GM21528 (cell line): ENCODE results near the gene PID1.

ENCODE experiments used
- ATAC-seq: cut with Tn5 transposase; IDR thresholded peaks from one replicate; pipeline ENCODE4 v1.9.1; 2021; ENCODE audit warnings: mild to moderate bottlenecking, moderate library complexity; ENCODE audit not compliant: unreplicated experiment, low FRiP score

PID1 gene

DNA sequence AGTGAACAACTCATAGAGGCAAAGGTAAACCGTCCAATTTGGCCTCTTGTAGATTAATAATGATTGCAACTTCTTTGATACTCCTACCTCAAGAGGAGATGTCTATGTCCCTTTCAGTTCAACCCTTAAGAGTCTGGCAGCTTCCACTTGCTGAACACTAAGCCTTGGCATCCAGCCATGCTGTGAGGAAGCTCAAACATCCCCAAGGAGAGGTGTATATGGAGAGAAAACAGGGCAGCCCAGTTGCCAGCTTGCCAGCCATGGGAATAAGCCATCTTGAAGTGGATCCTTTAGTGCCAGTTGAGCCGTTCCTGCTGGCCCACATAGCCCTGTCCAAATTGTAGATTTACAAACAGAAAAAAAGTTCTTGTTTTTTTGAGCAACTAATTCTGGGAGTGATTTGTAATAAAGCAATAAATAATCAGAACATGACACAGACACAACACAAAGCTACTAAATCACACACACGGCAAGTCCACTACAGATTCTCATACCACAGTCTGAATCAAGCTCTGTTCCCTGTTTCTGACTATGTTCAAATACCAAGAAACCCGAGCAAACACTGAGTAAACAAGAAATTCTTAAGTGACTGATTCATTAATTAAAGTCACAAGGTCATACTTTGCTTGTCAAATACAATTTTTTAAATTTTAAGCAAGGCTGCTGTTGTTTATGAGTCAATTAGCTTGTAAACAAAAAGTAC is 96.1 kb downstream of the PID1 start:
- ATAC-seq, result no peak

DNA sequence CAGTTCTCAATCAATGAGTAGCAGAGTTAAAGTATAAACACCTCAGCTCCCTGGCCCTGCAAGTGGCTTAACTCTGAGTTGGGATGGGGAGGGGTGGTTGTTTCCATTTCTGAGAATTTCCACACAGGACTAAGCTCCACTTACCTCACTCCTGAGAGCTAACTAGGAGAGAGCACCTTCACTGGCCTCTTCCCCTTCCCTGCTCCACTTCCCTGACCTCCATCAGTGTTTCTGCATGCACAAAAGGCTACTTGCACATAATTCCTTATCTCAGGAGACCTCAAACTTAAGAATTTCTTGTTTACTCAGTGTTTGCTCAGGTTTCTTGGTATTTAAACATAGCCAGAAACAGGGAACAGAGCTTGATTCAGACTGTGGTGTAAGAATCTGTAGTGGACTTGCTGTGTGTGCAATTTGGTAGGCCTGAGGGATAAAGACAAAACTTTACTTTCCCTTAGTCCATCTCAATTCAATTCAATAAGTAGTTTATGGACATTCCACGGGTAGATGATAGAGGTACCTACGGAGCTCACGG is 97.2 kb downstream of the PID1 start:
- ATAC-seq, result no peak

DNA sequence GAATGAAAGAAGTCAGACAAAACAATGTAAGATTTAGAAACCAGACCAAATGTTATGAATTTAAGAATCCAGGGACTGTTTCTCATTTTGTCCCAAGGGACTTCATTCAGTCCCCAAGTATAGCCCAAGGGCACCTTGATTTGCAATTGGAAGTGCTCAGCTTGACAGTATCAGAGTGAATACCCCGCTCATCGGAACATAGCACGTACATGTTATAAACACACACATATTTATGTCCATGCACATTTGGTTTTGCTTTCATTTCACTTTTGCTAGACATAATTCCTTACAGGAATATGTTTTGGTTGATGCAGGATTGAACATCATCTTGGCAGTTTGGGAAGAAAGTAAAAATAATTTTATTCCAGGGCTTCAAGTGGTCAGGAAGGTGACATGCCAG is 100.2 kb downstream of the PID1 start:
- no peak for ATAC-seq

DNA sequence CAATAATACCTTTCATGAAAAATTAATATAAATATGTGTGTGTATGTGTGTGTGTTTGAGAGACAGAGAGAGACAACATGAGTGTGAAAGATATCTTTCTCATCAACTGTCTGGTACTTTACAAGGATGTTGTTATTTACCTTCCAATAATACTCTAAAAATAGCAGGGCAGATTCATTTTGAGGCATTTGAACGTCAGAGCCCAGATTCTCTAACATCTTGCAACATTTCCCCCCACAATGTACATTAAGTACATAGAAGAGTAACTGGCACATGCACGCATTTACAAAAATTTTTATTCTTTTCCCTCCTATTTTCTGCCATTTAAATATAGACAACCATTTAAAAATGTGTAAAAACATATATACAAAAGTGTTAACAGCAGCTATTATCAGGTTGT is 100.9 kb downstream of the PID1 start:
- ATAC-seq, result no peak

DNA sequence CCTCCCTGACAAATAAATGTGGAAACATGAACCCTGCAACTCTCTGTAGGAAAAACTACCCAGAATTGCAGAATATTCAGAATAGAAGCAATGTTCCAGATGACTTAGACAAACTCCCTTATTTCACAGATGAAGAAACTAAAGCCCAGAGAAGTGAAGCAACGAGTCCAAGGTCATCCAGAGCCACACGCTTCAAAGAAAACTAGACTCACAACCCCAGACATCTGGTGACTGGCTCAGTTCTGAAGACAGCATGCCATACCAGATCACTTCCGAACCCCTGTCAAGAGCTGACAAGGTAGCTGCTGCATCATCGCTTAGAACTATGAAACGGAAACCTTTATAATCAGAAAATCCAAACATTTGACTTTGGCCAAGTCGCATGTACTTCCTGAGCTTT is 101.3 kb downstream of the PID1 start:
- ATAC-seq, result no peak

DNA sequence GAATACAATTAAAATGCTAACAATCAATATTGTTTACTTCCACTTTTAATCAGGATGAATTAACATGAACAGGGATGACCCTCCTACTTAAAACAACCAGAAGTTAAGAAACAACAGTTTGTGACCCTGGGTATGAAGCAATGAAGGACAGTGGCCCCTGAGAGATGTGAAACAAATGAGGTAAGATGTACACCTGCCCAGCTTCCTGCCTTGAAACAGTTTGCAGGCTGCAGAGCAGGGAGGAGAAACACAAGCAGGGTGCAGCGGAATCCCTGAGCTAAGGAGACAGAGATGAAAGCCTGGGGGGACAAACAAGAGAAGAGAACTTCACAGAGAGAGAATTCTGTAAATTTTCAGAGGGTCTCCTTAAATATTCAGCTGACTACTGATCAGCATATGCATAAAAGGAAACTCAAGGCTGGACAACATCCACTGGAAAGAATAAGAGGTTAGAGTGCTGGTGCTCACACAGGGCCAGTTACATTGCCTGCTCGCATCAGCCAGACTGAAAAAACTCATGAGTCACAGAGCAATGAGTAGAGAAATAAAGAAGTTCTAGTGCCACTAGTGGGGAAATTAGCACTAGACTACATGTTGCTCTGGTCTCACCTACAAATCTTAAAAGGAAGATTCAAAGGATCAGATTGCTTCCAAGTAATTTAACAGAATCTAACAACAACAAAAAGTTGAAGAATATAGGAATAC is 106.4 kb downstream of the PID1 start:
- ATAC-seq, result no peak

DNA sequence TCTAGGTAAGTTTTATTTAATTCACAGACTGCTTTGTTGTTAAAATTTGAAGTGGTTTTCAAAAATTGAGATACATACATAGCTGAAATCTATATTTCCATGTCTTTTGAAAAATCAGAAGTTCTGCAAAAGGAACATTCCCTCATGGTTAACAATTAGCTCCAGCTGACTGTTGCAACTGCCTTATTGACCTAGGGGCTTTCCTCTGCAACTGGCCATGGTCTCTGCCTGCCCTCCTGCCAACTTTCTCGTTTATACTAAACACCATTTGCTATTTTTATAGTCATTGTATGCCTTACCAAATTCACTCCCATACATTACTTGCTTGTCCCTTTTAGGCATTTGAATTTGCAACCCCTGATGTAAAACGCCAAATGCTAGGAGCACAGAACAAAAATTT is 107.2 kb downstream of the PID1 start:
- ATAC-seq, result no peak

DNA sequence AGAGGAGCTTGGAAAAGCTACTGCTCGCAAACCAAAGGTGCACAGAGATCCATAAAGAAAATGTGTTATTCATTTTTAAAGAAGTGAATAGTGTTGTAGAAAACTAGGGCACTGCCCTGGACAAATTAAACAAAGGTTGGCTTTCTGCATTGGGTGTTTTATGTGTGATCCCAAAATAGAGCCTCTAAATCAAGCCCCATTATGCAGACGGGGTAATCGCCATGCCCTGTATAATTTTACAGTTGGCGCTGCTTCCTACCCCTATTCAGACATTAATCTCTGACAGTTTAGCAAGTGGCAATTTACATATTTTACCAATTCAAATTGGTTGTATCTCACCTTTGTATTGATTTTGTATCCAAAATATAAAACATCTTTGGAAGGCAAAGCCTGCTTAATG is 109.1 kb downstream of the PID1 start:
- ATAC-seq, result no peak

DNA sequence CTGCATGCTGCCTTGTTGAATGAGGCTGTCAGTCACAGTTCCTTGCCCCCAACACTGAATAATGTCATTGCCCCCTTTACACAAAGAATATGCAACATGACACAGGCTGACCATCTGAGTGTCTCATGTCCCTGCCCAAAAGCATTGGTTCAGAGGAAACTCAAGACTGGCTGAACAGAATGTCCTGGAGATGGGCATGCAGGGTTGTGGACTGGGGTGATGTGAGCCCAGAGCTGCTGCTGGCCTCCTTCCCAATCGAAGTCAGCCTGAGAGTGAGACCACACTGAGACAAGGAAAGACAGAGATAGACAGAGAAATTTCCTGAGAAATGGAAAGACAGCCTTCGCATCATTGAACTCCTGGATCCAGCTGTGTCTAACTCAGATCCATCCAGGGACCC is 110.1 kb downstream of the PID1 start:
- ATAC-seq, result no peak

DNA sequence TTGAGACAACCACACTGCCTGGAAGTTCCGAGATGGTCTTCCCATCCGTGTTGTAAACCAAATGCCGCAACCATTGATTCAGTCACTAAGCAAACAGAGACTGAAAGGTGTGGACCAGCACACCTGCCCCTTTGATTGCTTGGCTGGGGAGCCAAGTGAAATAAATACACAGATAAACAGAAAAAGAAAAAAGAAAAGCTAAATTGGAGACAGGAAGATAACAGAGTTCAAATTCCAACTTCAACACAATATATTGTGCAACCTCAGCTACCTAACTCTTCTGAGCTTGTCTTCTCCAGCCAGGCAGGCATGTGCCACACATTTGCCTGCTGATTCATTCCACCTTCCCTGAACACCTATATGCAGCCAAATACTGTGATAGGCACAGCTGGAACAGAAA is 110.9 kb downstream of the PID1 start:
- ATAC-seq, result no peak

DNA sequence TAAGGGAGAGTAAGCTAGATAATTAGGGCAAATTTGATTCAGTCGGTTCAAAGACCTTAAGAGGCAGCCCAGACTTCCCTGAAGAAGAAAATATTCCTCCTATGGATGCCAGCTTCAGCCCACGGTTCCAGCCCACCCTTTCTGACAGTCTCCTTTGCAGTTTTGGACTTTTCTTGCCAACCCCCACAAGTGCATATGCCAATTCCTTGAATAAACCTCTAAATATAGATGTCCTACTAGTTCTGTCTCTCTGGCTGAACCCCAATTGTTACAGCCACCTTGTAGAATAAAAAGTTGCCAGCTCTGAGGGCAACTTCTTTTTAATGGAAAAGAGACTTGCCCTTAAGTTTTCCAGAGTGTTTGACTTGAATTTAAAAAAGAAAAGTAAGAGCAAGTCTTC is 111.7 kb downstream of the PID1 start:
- ATAC-seq, result no peak

DNA sequence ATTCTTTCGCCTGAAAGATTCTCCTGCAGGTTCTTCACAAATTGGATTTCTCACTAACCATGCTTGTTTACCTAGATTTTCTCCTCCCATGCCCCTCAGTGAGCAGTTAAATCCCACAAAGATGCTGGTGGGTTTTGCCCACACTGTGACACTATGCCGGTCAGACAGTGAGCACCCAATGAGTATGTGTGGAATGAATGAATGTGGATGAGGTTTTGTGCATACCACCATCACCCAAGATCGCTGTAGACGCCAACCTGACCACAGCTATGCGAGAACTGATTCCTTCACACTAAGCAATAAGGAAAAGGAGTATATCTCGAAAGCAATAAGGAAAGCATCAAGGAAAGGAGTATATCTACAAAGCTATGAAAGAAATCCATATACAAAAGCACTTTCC is 116.7 kb downstream of the PID1 start:
- ATAC-seq, result no peak

DNA sequence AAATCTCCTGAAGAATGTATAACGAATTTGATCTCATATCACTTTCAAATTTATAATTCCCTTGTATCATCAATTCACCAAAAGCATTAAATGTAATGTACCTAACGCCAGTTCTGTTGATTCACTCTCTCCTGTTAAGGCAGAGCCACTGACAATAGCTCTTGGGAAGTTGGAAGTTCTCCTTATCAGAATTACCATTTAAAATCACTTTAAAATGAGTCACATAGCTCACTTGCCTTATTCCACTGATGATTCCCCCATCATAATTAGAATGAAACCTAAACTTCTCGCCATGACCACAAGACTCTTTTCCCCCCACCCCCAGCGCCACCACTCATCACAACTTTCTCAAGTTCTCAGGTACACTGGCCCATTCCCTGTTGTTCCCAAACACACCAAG is 117.1 kb downstream of the PID1 start:
- no peak for ATAC-seq

DNA sequence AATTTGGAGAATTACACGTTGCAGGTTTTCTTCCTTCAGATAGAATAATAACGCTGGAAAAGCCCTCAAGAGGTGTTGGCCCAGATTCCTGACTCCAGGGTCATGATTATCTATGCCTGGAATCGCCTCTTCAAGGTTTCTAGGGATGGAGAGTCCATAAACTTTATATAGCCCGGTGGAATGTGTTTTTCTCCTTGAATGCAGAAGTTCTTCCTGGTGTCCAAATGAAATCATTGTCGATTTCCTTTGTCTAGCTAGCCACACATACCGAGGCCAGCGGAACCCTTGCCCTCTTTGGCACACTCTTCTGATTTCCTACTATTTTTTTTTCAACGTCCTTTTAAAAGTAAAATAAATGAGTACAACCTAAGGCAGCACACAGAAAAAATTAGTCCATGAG is 117.8 kb downstream of the PID1 start:
- ATAC-seq, result no peak

DNA sequence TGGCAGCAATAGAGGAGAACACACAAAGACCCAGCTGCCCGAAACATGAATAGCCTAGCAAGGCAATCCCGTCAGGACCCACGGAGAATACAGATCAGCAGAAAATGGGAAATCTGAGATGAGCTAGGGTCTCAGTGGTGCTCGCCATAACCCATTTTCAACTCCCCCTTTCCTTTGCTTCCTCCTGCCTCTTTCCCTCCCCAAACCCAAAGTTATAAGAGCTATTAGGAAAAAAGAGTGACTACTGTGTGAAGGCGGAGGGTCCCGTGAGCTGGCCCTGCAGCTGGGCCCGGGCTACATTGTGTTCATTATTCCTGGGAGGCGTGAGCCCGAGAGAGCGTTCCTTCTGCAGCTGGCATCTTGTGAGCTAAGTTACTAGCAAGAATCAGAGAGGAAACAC is 118.4 kb downstream of the PID1 start:
- no peak for ATAC-seq

DNA sequence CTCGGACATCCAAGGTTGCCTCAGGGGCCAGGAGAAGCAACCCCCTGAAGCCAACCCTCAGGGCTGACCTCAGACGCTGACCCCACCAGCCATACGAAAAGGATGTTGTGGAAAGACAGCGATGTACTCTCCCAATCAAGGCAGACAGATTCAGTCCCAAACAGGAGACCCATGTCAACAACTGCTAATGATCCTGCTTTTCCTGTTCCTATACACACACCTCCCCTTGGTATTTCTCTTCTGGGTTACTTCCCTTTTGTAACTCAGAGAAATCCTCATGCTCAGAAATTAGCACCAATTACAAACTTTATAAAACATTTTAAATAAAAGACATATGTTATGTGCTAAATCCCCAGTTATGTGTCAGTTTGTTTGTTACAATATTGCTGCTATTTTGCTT is 120.8 kb downstream of the PID1 start:
- ATAC-seq, result no peak

DNA sequence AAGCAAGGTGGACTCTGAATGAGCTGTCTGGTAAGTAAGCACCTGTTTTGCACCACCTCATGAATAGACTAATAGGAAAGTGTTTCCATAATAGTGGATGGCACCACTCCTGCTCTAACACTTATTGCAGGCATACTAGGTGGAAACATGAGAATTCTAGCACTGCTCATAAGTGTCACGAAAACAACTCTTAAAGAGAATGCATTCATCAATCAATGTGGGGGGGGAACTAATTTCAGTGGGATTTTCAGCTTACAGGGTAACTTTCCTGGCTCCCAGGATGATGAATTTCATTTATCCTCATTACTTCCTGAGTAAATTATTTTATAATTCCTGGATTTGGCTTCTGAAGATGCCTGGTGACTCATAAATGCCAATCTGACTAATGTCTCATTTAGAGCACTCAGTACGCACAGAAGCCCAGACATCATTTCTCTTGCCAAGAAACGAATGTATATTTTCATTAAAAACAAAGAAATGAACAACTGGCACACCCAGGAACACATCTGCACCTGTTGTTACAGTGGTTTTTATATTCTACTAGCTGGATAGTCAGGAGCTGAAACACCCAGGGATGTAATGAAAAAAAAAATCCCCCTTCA is 129.6 kb downstream of the PID1 start:
- ATAC-seq, result no peak

DNA sequence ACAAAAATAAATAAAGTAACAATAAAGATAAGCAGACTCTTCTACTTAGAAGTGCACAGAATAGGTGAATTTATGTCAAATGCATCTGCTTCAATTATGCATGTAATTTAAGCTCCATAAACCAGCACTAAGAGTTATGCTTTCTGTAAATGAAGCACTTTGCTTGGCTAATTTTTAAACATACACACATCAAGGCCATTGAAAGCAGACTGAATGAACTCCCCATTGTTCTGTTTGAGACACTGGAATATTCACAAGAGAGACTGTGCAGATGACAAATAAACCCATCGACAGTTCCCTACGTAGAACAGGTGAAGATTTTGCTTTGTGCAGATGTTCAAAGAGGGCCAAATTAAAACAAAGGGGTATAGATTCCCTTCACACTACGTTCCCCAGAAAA is 133.4 kb downstream of the PID1 start:
- ATAC-seq, result no peak

DNA sequence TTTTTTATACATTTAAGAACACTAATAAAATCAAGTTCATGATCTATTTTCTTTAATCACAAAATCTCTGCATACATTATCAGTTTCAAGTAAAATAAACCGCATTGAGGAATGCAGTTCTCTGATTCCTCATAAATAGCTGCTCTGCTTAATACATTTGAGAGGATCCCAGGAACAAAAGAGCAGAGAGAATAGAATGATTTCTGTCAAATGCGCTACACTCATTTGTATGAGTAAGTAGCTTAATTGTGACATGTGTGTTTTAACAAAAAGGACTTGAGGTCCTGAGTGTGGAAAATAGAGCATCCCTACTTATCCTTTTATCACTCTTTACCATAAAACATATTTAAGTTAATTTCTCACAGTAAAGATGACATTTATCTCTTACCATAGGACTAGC is 134.0 kb downstream of the PID1 start:
- ATAC-seq, result no peak

DNA sequence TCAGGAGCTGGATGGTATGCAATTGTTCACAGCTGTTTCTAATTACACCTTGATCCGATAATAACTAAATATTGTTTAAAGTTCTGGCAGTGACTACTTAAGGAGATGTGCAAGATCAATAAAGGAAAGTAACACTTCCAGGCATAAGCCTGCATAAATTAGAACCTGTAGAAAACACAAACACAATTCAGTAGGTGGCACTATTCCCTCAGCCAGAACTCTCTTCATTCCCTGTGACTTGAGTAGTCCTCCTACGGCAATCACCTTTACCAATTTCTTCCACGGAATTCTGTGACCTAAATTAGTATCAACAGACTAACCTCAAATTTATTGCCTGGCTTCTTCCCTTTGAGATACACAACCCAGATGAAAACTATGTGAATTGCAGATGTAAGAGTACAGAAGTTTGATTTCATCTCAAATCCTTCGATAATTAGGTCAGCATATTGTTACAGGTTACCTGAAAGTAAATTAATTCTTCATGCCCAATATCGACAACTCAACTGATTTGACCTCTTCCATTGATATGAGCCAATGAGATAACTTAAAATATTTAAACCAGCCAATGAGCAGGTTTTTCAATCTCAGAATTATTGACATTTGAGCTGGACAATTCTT is 137.8 kb downstream of the PID1 start:
- no peak for ATAC-seq

DNA sequence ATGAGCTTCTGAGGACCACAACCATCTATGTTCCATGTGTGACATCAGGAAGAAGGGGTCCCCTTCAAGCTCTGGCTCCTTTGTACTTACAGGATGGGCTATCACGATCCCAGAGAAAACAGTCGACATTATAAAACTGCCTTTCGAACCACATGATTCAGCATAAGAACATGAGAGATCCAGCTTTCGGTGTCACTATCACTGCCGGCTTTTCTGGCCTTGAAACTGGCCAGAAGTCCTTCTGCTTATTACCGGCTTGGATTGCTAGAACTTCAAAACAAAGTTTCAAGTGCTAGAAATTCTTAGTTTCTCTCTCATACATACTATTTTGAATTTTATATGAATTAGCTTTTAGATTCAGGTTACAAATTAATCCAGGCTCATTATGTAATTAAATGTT is 138.9 kb downstream of the PID1 start:
- no peak for ATAC-seq
